ENCODE results near the gene SLC38A10.

The SLC38A10 gene

DNA sequence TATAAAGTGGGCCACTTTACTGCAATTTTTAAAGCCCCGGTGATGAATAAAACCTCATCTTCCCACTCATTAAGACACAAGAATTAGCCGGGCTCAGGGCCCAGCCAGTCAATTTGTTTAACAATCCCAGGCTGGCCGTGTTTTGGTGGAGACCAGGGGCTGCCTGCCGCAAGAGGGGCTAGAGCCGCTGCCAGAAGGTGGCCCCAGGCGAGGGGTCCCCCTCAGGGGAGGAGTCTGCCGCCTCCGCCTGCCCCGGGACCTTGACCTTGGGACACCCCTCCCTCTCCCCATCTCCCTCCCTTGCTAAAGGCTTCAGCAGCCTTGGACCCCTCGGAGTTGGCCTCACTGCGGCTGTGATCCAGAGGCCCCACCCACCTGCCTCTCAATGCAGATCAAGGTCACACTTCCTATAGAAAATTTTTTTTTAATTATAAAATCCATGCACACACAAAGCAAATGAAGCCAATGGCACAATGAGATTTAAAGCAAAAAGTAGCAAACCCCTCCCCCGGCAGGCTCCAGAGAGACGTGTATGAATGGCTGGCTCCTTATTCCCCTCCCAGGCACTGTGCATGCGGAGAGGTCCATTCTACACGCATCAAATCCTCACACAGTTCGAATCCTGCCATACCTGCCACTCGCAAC lies 23.0 kb upstream of the SLC38A10 start:
- Histone ChIP-seq H3K36me3 (ENCODE audit: control insufficient read depth, insufficient read depth, low read length) (no peaks in the 10 kb centered on the region), H3K9me3 (ENCODE audit: control insufficient read depth, insufficient read depth, low read length) (no peaks in the 10 kb centered on the region), H3K4me3 (ENCODE audit: low read depth, low read length) (no peak overlapping the region), H3K4me1 (ENCODE audit: control insufficient read depth, insufficient read depth, low read length) (peaks cover 5% of the 10 kb centered on the region), H3K27ac (ENCODE audit: low read depth, low read length) (peak overlapping the region; percentile 35), H3K27me3 (ENCODE audit: control insufficient read depth, insufficient read depth, low read length) (no peaks in the 10 kb centered on the region), H3K9ac (ENCODE audit: low read depth, low read length) (no peak overlapping the region)

- Histone ChIP-seq H3K4me1 (ENCODE audit: control insufficient read depth, insufficient read depth, low read length) (peaks cover 5% of the 10 kb centered on the region), H3K4me3 (ENCODE audit: low read depth, low read length) (no peak overlapping the region), H3K27ac (ENCODE audit: low read depth, low read length) (no peak overlapping the region), H3K27me3 (ENCODE audit: control insufficient read depth, insufficient read depth, low read length) (no peaks in the 10 kb centered on the region), H3K9me3 (ENCODE audit: control insufficient read depth, insufficient read depth, low read length) (no peaks in the 10 kb centered on the region), H3K9ac (ENCODE audit: low read depth, low read length) (no peak overlapping the region), H3K36me3 (ENCODE audit: control insufficient read depth, insufficient read depth, low read length) (no peaks in the 10 kb centered on the region)
Observed at GRCh38 chr17:81317530-81317821, 22.4 kb upstream of the SLC38A10 start.

- H3K27ac ChIP-seq (ENCODE audit: low read depth, low read length) = no peak overlapping the region
- H3K36me3 ChIP-seq (ENCODE audit: control insufficient read depth, insufficient read depth, low read length) = no peaks in the 10 kb centered on the region
- H3K9ac ChIP-seq (ENCODE audit: low read depth, low read length) = no peak overlapping the region
- H3K4me1 ChIP-seq (ENCODE audit: control insufficient read depth, insufficient read depth, low read length) = peaks cover 5% of the 10 kb centered on the region
- H3K27me3 ChIP-seq (ENCODE audit: control insufficient read depth, insufficient read depth, low read length) = no peaks in the 10 kb centered on the region
- no peak overlapping the region for H3K4me3 ChIP-seq (ENCODE audit: low read depth, low read length)
- H3K9me3 ChIP-seq (ENCODE audit: control insufficient read depth, insufficient read depth, low read length) = no peaks in the 10 kb centered on the region
Observed at GRCh38 chr17:81315885-81316391, 20.8 kb upstream of the SLC38A10 start.

GRCh38 chr17:81315129-81315884 lies 20.2 kb upstream of the SLC38A10 start:
- Histone ChIP-seq H3K27ac (ENCODE audit: low read depth, low read length) (no peak overlapping the region), H3K4me3 (ENCODE audit: low read depth, low read length) (no peak overlapping the region), H3K4me1 (ENCODE audit: control insufficient read depth, insufficient read depth, low read length) (peaks cover 5% of the 10 kb centered on the region), H3K27me3 (ENCODE audit: control insufficient read depth, insufficient read depth, low read length) (no peaks in the 10 kb centered on the region), H3K9ac (ENCODE audit: low read depth, low read length) (no peak overlapping the region), H3K9me3 (ENCODE audit: control insufficient read depth, insufficient read depth, low read length) (no peaks in the 10 kb centered on the region), H3K36me3 (ENCODE audit: control insufficient read depth, insufficient read depth, low read length) (no peaks in the 10 kb centered on the region)

GRCh38 chr17:81314398-81315081 lies 19.4 kb upstream of the SLC38A10 start:
- H3K27ac ChIP-seq (ENCODE audit: low read depth, low read length) = no peak overlapping the region
- no peaks in the 10 kb centered on the region for H3K36me3 ChIP-seq (ENCODE audit: control insufficient read depth, insufficient read depth, low read length)
- no peaks in the 10 kb centered on the region for H3K27me3 ChIP-seq (ENCODE audit: control insufficient read depth, insufficient read depth, low read length)
- H3K4me3 ChIP-seq (ENCODE audit: low read depth, low read length) = no peak overlapping the region
- no peak overlapping the region for H3K9ac ChIP-seq (ENCODE audit: low read depth, low read length)
- H3K4me1 ChIP-seq (ENCODE audit: control insufficient read depth, insufficient read depth, low read length) = peaks cover 6% of the 10 kb centered on the region
- no peaks in the 10 kb centered on the region for H3K9me3 ChIP-seq (ENCODE audit: control insufficient read depth, insufficient read depth, low read length)

DNA sequence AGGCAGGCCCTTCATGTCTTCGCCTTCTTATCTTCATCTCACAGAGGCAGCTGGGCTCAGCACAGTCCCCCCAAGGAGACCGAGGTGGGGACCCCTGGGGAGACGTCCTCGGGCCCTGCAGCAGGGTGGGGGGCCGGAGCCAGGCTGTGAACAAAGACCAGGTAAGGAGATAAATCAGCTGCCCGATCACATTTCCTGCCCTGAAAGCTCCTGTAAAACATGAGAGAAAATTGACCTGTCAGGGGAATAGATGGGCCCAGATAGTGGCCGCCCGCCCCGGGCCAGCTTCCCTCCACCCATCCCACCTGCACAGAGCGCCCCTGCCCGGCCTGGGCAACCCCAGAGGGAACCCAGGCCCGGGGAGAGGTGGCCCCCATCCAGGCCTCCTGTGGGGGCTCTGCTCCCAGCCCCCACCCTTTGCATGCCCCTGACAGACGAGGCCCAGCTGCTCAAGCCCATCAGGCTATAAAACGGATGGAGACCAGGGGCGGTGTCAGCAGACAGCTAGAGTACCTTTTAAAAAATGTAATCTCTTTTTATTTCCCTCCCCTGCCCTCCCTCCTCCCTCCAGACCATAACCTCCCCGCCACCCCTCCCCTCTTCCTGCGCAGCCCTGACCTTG lies 18.8 kb upstream of the SLC38A10 start:
- Histone ChIP-seq H3K27me3 (ENCODE audit: control insufficient read depth, insufficient read depth, low read length) (no peaks in the 10 kb centered on the region), H3K9me3 (ENCODE audit: control insufficient read depth, insufficient read depth, low read length) (no peaks in the 10 kb centered on the region), H3K36me3 (ENCODE audit: control insufficient read depth, insufficient read depth, low read length) (no peaks in the 10 kb centered on the region), H3K27ac (ENCODE audit: low read depth, low read length) (no peak overlapping the region), H3K4me1 (ENCODE audit: control insufficient read depth, insufficient read depth, low read length) (peaks cover 9% of the 10 kb centered on the region), H3K4me3 (ENCODE audit: low read depth, low read length) (no peak overlapping the region), H3K9ac (ENCODE audit: low read depth, low read length) (no peak overlapping the region)

GRCh38 chr17:81312624-81313325 lies 17.7 kb upstream of the SLC38A10 start:
- Histone ChIP-seq H3K9ac (ENCODE audit: low read depth, low read length) (no peak overlapping the region), H3K4me1 (ENCODE audit: control insufficient read depth, insufficient read depth, low read length) (0 out of 2 replicates have a peak, but pooled peaks cover 4% of the 10 kb centered on the region), H3K36me3 (ENCODE audit: control insufficient read depth, insufficient read depth, low read length) (no peaks in the 10 kb centered on the region), H3K27ac (ENCODE audit: low read depth, low read length) (no peak overlapping the region), H3K9me3 (ENCODE audit: control insufficient read depth, insufficient read depth, low read length) (no peaks in the 10 kb centered on the region), H3K4me3 (ENCODE audit: low read depth, low read length) (no peak overlapping the region), H3K27me3 (ENCODE audit: control insufficient read depth, insufficient read depth, low read length) (no peaks in the 10 kb centered on the region)

DNA sequence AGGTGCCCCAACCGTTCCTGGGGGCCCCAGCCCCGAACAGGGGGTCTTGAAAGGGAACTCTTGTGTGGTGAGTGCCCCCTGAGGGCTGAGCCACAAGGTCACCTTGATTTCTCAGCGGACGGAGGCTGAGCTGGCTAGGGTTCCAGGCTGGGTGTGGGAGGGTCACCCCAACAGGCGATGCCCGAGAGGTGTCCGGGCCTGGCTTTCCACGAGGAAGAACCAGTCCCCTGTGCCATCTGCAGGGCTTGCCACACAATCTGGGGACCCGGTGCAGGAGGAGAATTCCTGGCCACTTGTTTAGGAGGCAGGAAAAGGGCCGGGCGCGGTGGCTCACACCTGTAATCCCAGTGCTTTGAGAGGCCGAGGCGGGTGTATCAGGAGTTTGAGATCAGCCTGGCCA lies 16.8 kb upstream of the SLC38A10 start:
- Histone ChIP-seq H3K27me3 (ENCODE audit: control insufficient read depth, insufficient read depth, low read length) (no peaks in the 10 kb centered on the region), H3K27ac (ENCODE audit: low read depth, low read length) (no peak overlapping the region), H3K9ac (ENCODE audit: low read depth, low read length) (no peak overlapping the region), H3K4me3 (ENCODE audit: low read depth, low read length) (no peak overlapping the region), H3K36me3 (ENCODE audit: control insufficient read depth, insufficient read depth, low read length) (no peaks in the 10 kb centered on the region), H3K4me1 (ENCODE audit: control insufficient read depth, insufficient read depth, low read length) (0 out of 2 replicates have a peak, but pooled peaks cover 4% of the 10 kb centered on the region), H3K9me3 (ENCODE audit: control insufficient read depth, insufficient read depth, low read length) (no peaks in the 10 kb centered on the region)

DNA sequence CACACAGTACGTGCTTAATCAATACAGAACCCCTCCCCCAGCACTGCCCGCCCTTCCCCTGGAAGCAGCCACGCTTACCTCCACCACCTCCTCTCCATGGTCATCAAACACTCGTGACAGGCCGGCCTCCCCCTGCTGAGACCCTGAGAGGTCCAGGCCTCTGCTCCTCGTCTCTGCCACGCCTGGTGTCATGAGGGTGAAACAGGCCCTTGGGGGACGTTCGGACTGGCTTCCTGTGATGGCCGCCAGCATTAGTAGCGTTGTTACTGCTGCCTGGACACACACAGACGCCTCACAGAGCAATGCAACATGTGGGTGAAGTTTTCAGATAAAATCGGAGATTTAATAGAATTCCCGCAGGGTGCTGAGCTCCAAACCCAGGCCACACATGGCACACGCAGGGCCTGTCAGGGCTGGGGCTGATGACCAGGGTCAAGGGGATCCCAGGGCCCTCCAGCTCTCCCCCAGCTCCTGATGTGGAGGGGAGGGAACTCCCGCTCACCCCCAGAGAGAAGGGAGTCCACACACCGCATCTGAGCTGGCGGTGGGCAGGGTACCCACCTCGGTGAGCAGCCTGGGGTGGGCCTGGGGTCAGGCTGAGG lies 15.9 kb upstream of the SLC38A10 start:
- 0 out of 2 replicates have a peak, but pooled peaks cover 4% of the 10 kb centered on the region for H3K4me1 ChIP-seq (ENCODE audit: control insufficient read depth, insufficient read depth, low read length)
- H3K9ac ChIP-seq (ENCODE audit: low read depth, low read length) = no peak overlapping the region
- no peaks in the 10 kb centered on the region for H3K9me3 ChIP-seq (ENCODE audit: control insufficient read depth, insufficient read depth, low read length)
- H3K4me3 ChIP-seq (ENCODE audit: low read depth, low read length) = no peak overlapping the region
- no peaks in the 10 kb centered on the region for H3K27me3 ChIP-seq (ENCODE audit: control insufficient read depth, insufficient read depth, low read length)
- no peaks in the 10 kb centered on the region for H3K36me3 ChIP-seq (ENCODE audit: control insufficient read depth, insufficient read depth, low read length)
- H3K27ac ChIP-seq (ENCODE audit: low read depth, low read length) = no peak overlapping the region

Data from HUES48 (cell line).